Measurements from ENCODE around the gene NPFFR1. TPM values are rescaled to one million over a fixed set of nuclear protein-coding genes. Genes with fewer than 3 reads are reported as not detected.

The NPFFR1 gene
- total and polyA plus RNA-seq, 10 of the 15 experiments (the other 5 are each of a cell fraction or from before 2014, with no cell fraction given) = 0.03 TPM; not detected in 9

DNA sequence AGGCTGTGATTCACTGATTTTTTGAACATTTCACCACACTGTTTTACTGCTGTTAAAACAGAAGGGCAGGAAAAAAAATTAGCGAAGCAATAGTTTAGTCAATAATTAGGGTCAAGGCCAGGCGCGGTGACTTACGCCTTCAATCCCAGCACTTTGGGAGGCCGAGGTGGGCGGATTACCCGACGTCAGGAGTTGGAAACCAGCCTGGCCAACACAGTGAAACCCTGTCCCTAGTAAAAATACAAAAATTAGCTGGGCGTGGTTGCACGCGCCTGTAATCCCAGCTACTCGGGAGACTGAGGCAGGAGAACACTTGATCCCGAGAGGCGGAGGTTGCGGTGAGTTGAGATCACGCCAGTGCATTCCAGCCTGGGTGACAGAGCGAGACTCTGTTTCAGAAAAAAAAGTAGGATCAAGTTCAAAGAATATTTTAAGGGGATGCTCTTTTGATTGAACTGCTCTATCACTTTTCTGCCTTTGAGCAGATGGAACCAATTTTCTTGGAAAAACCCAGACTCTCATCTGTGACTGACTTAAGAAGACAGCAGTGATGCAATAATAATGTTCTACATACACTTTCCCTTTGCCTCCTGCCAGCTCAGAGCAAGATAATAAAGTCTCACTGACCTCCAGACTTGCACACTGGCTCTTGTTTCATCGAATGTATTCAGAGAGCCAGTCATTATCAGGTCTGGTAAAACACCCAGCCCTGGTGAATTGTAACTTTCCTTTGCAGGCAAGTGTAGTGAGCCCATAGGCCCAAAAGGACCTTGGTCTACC is 48.9 kb downstream of the NPFFR1 start:
- DNase-seq (ENCODE audit: low read depth, low spot score) (no peak), ATAC-seq (no peak), FAIRE-seq (no peak)
- RAD21 ChIA-PET (ENCODE audit: unreplicated experiment) = no interaction called here
- H3K4me2 ChIP-seq (ENCODE audit: control insufficient read depth, insufficient read depth) = no peak overlapping the region
- CTCF ChIA-PET = no interaction called here
- TF ChIP-seq, protein P1, sequence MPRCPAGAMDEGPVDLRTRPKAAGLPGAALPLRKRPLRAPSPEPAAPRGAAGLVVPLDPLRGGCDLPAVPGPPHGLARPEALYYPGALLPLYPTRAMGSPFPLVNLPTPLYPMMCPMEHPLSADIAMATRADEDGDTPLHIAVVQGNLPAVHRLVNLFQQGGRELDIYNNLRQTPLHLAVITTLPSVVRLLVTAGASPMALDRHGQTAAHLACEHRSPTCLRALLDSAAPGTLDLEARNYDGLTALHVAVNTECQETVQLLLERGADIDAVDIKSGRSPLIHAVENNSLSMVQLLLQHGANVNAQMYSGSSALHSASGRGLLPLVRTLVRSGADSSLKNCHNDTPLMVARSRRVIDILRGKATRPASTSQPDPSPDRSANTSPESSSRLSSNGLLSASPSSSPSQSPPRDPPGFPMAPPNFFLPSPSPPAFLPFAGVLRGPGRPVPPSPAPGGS (IDR thresholded peaks at IDR 0.05; ENCODE audit: borderline replicate concordance, insufficient read depth, low read depth, low read length, poor library complexity, severe bottlenecking) = no peak
- POLR2A ChIA-PET = no interaction called here
- peak overlapping the region; percentile 7; the same call in 1 of the 2 replicates for H2AFZ ChIP-seq (ENCODE audit: control insufficient read depth, low read depth, low read length)
- no peak overlapping the region; the same call in 1 of the 2 replicates for H3K9ac ChIP-seq (ENCODE audit: control insufficient read depth, insufficient read depth, low read length)
- peaks cover 34% of the 10 kb centered on the region for H3K79me2 ChIP-seq (ENCODE audit: control insufficient read depth, insufficient read depth, low read length)
- H3K27me3 ChIP-seq (replicated peaks in 1 of 2; ENCODE audit: control insufficient read depth in 2 of 2, insufficient read depth in 2 of 2, low read length in 1 of 2) = no peaks in the 10 kb centered on the region
- no peak overlapping the region for H3K4me3 ChIP-seq
- WGBS (ENCODE audit: insufficient coverage, insufficient replicate concordance, low lambda C conversion rate, missing lambda C conversion rate) = 89% methylated on average over 18 of the region's 18 CpGs
- BruUV-seq (replicated peaks) = no TSS peak
- no peaks in the 10 kb centered on the region for H3K4me1 ChIP-seq (ENCODE audit: control insufficient read depth, insufficient read depth, low read length)
- H3K9me3 ChIP-seq (replicated peaks; ENCODE audit: control insufficient read depth, insufficient read depth, low read length) = no peaks in the 10 kb centered on the region
- H3K36me3 ChIP-seq (ENCODE audit: control insufficient read depth in 2 of 2, insufficient read depth in 2 of 2, low read length in 1 of 2) = peaks cover 0 to 2% of the 10 kb centered on the region in 2 experiments; a peak in 1 of 4 replicates
- SMC1A ChIA-PET (ENCODE audit: uncharacterized antibody, unreplicated experiment) = no interaction called here
- no peak overlapping the region for H3K27ac ChIP-seq (ENCODE audit: control insufficient read depth, insufficient read depth)
- intact Hi-C loops (cut with micrococcal nuclease; ENCODE audit: unreplicated experiment) = loop anchor here (5.0 kb wide), 1 partner anchor 37 kb away; no protein-coding TSS in a partner anchor
- in situ Hi-C loops (cut with MboI) = no loop called here
- no peaks in the 10 kb centered on the region for H4K20me1 ChIP-seq (ENCODE audit: control insufficient read depth, insufficient read depth)

DNA sequence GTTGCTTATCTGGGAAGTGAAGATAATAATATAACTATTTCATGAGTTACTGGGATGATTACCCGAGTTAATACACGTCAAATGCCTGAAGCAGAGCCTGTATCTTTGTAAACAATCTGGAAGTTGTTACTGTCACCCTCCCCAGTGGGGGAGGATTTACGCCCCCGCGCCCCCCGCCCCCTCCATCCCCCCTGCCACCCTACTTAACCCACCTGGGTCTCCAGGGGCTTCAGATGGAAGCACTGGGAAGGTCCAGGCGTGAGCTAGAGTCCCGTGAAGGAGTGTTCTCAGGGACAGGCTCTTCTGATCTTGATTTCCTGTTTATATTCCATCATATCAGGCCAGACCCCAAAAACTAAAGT is 49.9 kb downstream of the NPFFR1 start:
- H4K20me1 ChIP-seq (ENCODE audit: control insufficient read depth, insufficient read depth) = no peaks in the 10 kb centered on the region
- BruUV-seq (replicated peaks) = no TSS peak
- WGBS (ENCODE audit: insufficient coverage, insufficient replicate concordance, low lambda C conversion rate, missing lambda C conversion rate) = 3% methylated on average over 5 of the region's 8 CpGs
- no peaks in the 10 kb centered on the region for H3K27me3 ChIP-seq (replicated peaks in 1 of 2; ENCODE audit: control insufficient read depth in 2 of 2, insufficient read depth in 2 of 2, low read length in 1 of 2)
- ChIA-PET SMC1A (ENCODE audit: uncharacterized antibody, unreplicated experiment) (interaction anchor here (0.6 to 3.5 kb wide), 4 partner anchors 12 to 130 kb away, joined by 4 to 48 read pairs (median 14); no protein-coding TSS in a partner anchor), POLR2A (interaction anchor here (0.5 to 2.9 kb wide), 7 partner anchors 11 to 155 kb away, joined by 3 to 13 read pairs (median 3); partner anchors contain the start of gene TYSND1), RAD21 (ENCODE audit: unreplicated experiment) (interaction anchor here (2.7 to 18.9 kb wide), 6 partner anchors 11 to 127 kb away, joined by 7 to 675 read pairs (median 16); partner anchors contain the start of gene TYSND1), CTCF (interaction anchor here (1.6 to 4.3 kb wide), 6 partner anchors 10 to 130 kb away, joined by 6 to 56 read pairs (median 22); no protein-coding TSS in a partner anchor)
- no peaks in the 10 kb centered on the region for H3K9me3 ChIP-seq (replicated peaks; ENCODE audit: control insufficient read depth, insufficient read depth, low read length)
- in situ Hi-C loops (cut with MboI) = no loop called here
- H3K4me1 ChIP-seq (ENCODE audit: control insufficient read depth, insufficient read depth, low read length) = no peaks in the 10 kb centered on the region
- H3K4me2 ChIP-seq (ENCODE audit: control insufficient read depth, insufficient read depth) = peak overlapping the region; percentile 92
- H3K4me3 ChIP-seq = peak overlapping the region; percentile 75
- DNase-seq (ENCODE audit: low read depth, low spot score) (no peak), FAIRE-seq (no peak), ATAC-seq (no peak)
- peak overlapping the region; percentile 76 for H3K9ac ChIP-seq (ENCODE audit: control insufficient read depth, insufficient read depth, low read length)
- H3K36me3 ChIP-seq (ENCODE audit: control insufficient read depth in 2 of 2, insufficient read depth in 2 of 2, low read length in 1 of 2) = peaks cover 0 to 6% of the 10 kb centered on the region in 2 experiments; a peak in 2 of 4 replicates
- TF ChIP-seq NFXL1 (IDR thresholded peaks at IDR 0.05; ENCODE audit: borderline replicate concordance) (no peak), NR2F1 (conservative IDR thresholded peaks at IDR 0.05) (0 out of 2 replicates have a peak, but pooled peaks have one; percentile 4)
- intact Hi-C loops (cut with micrococcal nuclease; ENCODE audit: unreplicated experiment) = loop anchor here (5.0 kb wide), 1 partner anchor 38 kb away; no protein-coding TSS in a partner anchor
- H3K79me2 ChIP-seq (ENCODE audit: control insufficient read depth, insufficient read depth, low read length) = peaks cover 43% of the 10 kb centered on the region
- peak overlapping the region; percentile 94 for H2AFZ ChIP-seq (ENCODE audit: control insufficient read depth, low read depth, low read length)
- peak overlapping the region; percentile 59; the same call in 1 of the 2 replicates for H3K27ac ChIP-seq (ENCODE audit: control insufficient read depth, insufficient read depth)
